Measurements from ENCODE around the gene GEMIN7. TPM values are rescaled to one million over a fixed set of nuclear protein-coding genes. Genes with fewer than 3 reads are reported as not detected.
A peak's percentile ranks its signal among the peaks of the same experiment; 100 is the strongest.

Gene GEMIN7
- total RNA-seq, 1 donor from 2014 or later: 7.3 TPM

DNA sequence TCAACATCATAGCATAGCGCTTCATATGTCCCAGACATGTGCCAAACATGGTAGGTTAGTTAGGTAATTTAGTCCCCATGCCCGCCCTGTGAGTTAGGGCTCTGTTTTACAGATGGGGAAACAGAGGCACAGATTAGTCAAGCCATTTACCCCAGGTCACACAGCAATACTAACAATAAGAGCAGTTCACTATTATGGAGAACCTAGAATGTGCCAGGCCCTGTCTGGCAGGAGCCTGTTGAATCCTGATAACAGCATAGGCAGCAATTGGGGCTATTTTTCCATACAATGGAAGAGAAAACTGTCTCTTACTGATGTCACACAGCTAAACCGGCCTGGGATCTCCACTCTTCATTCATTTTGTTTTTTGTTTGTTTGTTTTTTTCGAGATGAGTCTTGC is 7.4 kb downstream of the GEMIN7 start:
- no peak for DNase-seq (ENCODE audit: low spot score)
- Histone ChIP-seq H3F3A (ENCODE audit: low read depth) (peaks cover 17% of the 10 kb centered on the region), H4K20me1 (ENCODE audit: low read depth) (peaks cover 11% of the 10 kb centered on the region), H3K9ac (no peak overlapping the region), H3K79me2 (ENCODE audit: low read depth) (peaks cover 38% of the 10 kb centered on the region), H3K4me3 (no peak overlapping the region), H3K27me3 (no peaks in the 10 kb centered on the region), H3K9me3 (ENCODE audit: low read depth) (no peaks in the 10 kb centered on the region), H3K27ac (no peak overlapping the region), H3K4me1 (peaks cover 7% of the 10 kb centered on the region), H3K36me3 (no peaks in the 10 kb centered on the region), H2AFZ (replicated peaks) (no peak overlapping the region), H3K4me2 (no peak overlapping the region)
- Mint-ChIP-seq H3K4me3 (no peak overlapping the region), H3K27me3 (ENCODE audit: insufficient read depth, low read depth) (peaks cover 9% of the 10 kb centered on the region), H3K9me3 (no peaks in the 10 kb centered on the region), H3K27ac (no peak overlapping the region), H3K36me3 (peaks cover 16% of the 10 kb centered on the region), H3K4me1 (peaks cover 14% of the 10 kb centered on the region)
- no peak for TF ChIP-seq EZH2 (IDR thresholded peaks at IDR 0.05)
- no peak for TF ChIP-seq EZH2phosphoT487 (IDR thresholded peaks at IDR 0.05)
- TF ChIP-seq, protein P1, sequence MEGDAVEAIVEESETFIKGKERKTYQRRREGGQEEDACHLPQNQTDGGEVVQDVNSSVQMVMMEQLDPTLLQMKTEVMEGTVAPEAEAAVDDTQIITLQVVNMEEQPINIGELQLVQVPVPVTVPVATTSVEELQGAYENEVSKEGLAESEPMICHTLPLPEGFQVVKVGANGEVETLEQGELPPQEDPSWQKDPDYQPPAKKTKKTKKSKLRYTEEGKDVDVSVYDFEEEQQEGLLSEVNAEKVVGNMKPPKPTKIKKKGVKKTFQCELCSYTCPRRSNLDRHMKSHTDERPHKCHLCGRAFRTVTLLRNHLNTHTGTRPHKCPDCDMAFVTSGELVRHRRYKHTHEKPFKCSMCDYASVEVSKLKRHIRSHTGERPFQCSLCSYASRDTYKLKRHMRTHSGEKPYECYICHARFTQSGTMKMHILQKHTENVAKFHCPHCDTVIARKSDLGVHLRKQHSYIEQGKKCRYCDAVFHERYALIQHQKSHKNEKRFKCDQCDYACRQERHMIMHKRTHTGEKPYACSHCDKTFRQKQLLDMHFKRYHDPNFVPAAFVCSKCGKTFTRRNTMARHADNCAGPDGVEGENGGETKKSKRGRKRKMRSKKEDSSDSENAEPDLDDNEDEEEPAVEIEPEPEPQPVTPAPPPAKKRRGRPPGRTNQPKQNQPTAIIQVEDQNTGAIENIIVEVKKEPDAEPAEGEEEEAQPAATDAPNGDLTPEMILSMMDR (IDR thresholded peaks at IDR 0.05): no peak

DNA sequence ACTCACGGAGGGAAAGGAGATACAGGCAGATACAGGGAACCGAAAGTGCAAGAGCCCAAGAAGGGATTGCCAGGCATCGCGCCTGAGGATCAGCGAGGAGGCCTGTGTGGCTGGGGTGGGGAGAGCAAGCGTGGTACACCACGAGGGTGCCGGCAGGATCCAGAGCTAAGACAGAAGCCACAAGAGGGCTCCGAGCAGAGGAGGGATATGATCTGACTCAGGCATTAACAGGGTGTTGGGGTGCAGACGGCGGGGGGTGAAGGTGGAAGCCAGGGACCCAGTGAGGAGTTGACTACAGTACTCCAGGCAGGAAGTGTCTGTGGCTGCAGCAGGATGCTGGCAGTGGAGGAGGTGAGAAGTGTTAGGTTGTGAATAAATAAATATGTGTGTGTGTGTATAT is 8.5 kb downstream of the GEMIN7 start:
- TF ChIP-seq EZH2 (IDR thresholded peaks at IDR 0.05) (no peak), EZH2phosphoT487 (IDR thresholded peaks at IDR 0.05) (no peak)
- TF ChIP-seq, protein P1 (IDR thresholded peaks at IDR 0.05): no peak
- Mint-ChIP-seq H3K27me3 (ENCODE audit: insufficient read depth, low read depth) (peaks cover 5% of the 10 kb centered on the region), H3K9me3 (no peaks in the 10 kb centered on the region), H3K4me3 (no peak overlapping the region), H3K36me3 (peaks cover 8% of the 10 kb centered on the region), H3K27ac (no peak overlapping the region), H3K4me1 (peaks cover 14% of the 10 kb centered on the region)
- no peak for DNase-seq (ENCODE audit: low spot score)
- no peaks in the 10 kb centered on the region for H3K36me3 ChIP-seq
- peaks cover 27% of the 10 kb centered on the region for H3K79me2 ChIP-seq (ENCODE audit: low read depth)
- no peaks in the 10 kb centered on the region for H3K9me3 ChIP-seq (ENCODE audit: low read depth)
- peaks cover 6% of the 10 kb centered on the region for H4K20me1 ChIP-seq (ENCODE audit: low read depth)
- no peak overlapping the region for H3K9ac ChIP-seq
- H3K4me1 ChIP-seq: peaks cover 7% of the 10 kb centered on the region
- no peak overlapping the region for H3K4me3 ChIP-seq
- no peak overlapping the region for H2AFZ ChIP-seq (replicated peaks)
- no peaks in the 10 kb centered on the region for H3K27me3 ChIP-seq
- H3F3A ChIP-seq (ENCODE audit: low read depth): peaks cover 26% of the 10 kb centered on the region
- H3K4me2 ChIP-seq: no peak overlapping the region
- H3K27ac ChIP-seq: no peak overlapping the region

DNA sequence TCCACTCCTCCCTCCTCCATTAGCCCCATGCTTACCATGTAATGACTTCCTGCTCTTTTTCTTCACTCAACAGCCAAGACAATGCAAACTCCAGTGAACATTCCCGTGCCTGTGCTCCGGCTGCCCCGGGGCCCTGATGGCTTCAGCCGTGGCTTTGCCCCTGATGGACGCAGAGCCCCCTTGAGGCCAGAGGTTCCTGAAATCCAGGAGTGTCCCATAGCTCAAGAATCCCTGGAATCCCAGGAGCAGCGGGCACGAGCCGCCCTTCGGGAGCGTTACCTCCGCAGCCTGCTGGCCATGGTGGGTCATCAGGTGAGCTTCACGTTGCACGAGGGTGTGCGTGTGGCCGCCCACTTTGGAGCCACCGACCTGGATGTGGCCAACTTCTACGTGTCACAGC is 11.0 kb downstream of the GEMIN7 start:
- Histone ChIP-seq H2AFZ (replicated peaks) (no peak overlapping the region), H3F3A (ENCODE audit: low read depth) (peaks cover 30% of the 10 kb centered on the region), H3K9me3 (ENCODE audit: low read depth) (no peaks in the 10 kb centered on the region), H3K9ac (no peak overlapping the region), H3K79me2 (ENCODE audit: low read depth) (peaks cover 29% of the 10 kb centered on the region), H3K4me3 (no peak overlapping the region), H3K27me3 (no peaks in the 10 kb centered on the region), H4K20me1 (ENCODE audit: low read depth) (peaks cover 23% of the 10 kb centered on the region), H3K4me2 (no peak overlapping the region), H3K36me3 (no peaks in the 10 kb centered on the region), H3K27ac (no peak overlapping the region), H3K4me1 (peaks cover 17% of the 10 kb centered on the region)
- TF ChIP-seq EZH2 (IDR thresholded peaks at IDR 0.05) (no peak), EZH2phosphoT487 (IDR thresholded peaks at IDR 0.05) (no peak)
- TF ChIP-seq, protein P1 (IDR thresholded peaks at IDR 0.05): no peak
- no peak for DNase-seq (ENCODE audit: low spot score)
- H3K27ac Mint-ChIP-seq: no peak overlapping the region
- peaks cover 8% of the 10 kb centered on the region for H3K27me3 Mint-ChIP-seq (ENCODE audit: insufficient read depth, low read depth)
- H3K9me3 Mint-ChIP-seq: no peaks in the 10 kb centered on the region
- peak overlapping the region; percentile 58 for H3K4me3 Mint-ChIP-seq
- H3K36me3 Mint-ChIP-seq: peaks cover 14% of the 10 kb centered on the region
- peaks cover 30% of the 10 kb centered on the region for H3K4me1 Mint-ChIP-seq

All from neural progenitor cell (in vitro differentiated cells).